ENCODE measurements around the gene IDI2.
"Not testable (repeated sequence)": the region's sequence is repeated elsewhere in the genome, so short reads cannot be mapped to it uniquely, and the experiment has no call there.

Gene IDI2

GRCh38 chr10:1045415-1045814, 19.8 kb upstream of the IDI2 start:
- DNase-seq, result no peak

- no peak for DNase-seq
Measured at GRCh38 chr10:1044964-1045363, 19.3 kb upstream of the IDI2 start.

GRCh38 chr10:1044146-1044545, 18.5 kb upstream of the IDI2 start:
- no peak for DNase-seq

GRCh38 chr10:1043532-1043995, 17.9 kb upstream of the IDI2 start:
- no peak for DNase-seq

GRCh38 chr10:1041514-1041913, 15.9 kb upstream of the IDI2 start:
- DNase-seq, result no peak

- DNase-seq, result no peak
Measured at GRCh38 chr10:1040133-1040532, 14.5 kb upstream of the IDI2 start.

GRCh38 chr10:1038769-1039168, 13.1 kb upstream of the IDI2 start:
- not testable (repeated sequence) for DNase-seq

- no peak for DNase-seq
Measured at GRCh38 chr10:1037098-1037497, 11.4 kb upstream of the IDI2 start.

GRCh38 chr10:1036341-1036791, 10.7 kb upstream of the IDI2 start:
- DNase-seq, result no peak

- no peak for DNase-seq
Measured at GRCh38 chr10:1035201-1035600, 9.5 kb upstream of the IDI2 start.

GRCh38 chr10:1034758-1035157, 9.1 kb upstream of the IDI2 start:
- no peak for DNase-seq

- no peak for DNase-seq
Measured at GRCh38 chr10:1033601-1034000, 7.9 kb upstream of the IDI2 start.

GRCh38 chr10:1029838-1030237, 4.2 kb upstream of the IDI2 start:
- DNase-seq, result no peak

- DNase-seq, result no peak
Measured at GRCh38 chr10:1026578-1026977, 919 bp upstream of the IDI2 start.

- no peak for DNase-seq
Measured at GRCh38 chr10:1024103-1024502, 1.6 kb downstream of the IDI2 start.

GRCh38 chr10:1022413-1022812, 3.2 kb downstream of the IDI2 start:
- DNase-seq, result no peak

- no peak for DNase-seq
Measured at GRCh38 chr10:1020958-1021357, 4.7 kb downstream of the IDI2 start.

- DNase-seq, result no peak
Measured at GRCh38 chr10:1020460-1020859, 5.2 kb downstream of the IDI2 start.

GRCh38 chr10:1019362-1019761, 6.3 kb downstream of the IDI2 start:
- no peak for DNase-seq

- no peak for DNase-seq
Measured at GRCh38 chr10:1015688-1016087, 10.0 kb downstream of the IDI2 start.

GRCh38 chr10:1011696-1012095, 14.0 kb downstream of the IDI2 start:
- DNase-seq, result no peak

- DNase-seq, result no peak
Measured at GRCh38 chr10:1010703-1011102, 15.0 kb downstream of the IDI2 start.

GRCh38 chr10:1009947-1010346, 15.7 kb downstream of the IDI2 start:
- not testable (repeated sequence) for DNase-seq

- DNase-seq, result no peak
Measured at GRCh38 chr10:1009071-1009494, 16.6 kb downstream of the IDI2 start.

GRCh38 chr10:1007583-1007982, 18.1 kb downstream of the IDI2 start:
- DNase-seq, result no peak

GRCh38 chr10:1006573-1006972, 19.1 kb downstream of the IDI2 start:
- DNase-seq, result no peak
